ENCODE measurements around the gene MS4A15.
"Not testable (repeated sequence)": the region's sequence is repeated elsewhere in the genome, so short reads cannot be mapped to it uniquely, and the experiment has no call there.

Gene MS4A15

DNA sequence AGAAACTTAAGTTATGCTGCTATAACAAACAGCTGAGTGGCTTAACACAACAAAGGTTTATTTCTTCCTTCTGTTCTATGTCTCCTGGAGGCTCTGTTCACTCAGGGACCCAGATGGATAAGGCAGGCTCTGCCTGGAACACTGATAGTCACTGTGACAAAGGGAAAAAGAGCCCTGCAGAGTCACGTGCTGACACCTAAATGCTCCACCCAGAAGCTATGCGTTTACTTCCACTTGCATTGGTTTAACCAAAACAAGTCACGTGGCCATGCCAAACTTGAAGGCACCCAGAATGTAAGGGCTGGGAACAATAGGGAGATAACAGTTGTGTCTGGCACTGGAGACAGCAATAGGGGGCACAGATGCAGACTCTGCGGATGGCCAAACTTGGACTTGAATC lies 3.4 kb upstream of the MS4A15 start:
- DNase-seq (ENCODE audit: low read depth in 2 of 2): no peak

DNA sequence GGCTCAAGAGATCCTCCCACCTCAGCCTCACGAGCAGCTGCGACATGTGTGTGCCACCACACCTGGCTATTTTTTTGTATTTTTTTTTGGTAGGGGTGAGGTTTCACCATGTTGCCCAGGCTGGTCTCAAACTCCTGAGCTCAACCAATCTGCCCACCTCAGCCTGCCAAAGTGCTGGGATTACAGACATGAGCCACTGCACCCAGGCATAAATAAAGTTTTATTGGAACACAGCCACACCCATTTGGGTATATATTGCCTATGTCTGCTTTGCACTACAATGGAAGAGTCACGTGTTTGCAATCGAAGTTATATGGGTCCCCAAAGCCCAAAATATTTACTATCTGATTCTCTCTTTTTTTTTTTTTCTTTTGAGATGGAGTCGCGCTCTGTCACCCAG lies 1.8 kb upstream of the MS4A15 start:
- DNase-seq (ENCODE audit: low read depth in 2 of 2): no peak

- DNase-seq (ENCODE audit: low read depth in 2 of 2): no peak
Observed at GRCh38 chr11:60757231-60757800, 649 bp downstream of the MS4A15 start.

DNA sequence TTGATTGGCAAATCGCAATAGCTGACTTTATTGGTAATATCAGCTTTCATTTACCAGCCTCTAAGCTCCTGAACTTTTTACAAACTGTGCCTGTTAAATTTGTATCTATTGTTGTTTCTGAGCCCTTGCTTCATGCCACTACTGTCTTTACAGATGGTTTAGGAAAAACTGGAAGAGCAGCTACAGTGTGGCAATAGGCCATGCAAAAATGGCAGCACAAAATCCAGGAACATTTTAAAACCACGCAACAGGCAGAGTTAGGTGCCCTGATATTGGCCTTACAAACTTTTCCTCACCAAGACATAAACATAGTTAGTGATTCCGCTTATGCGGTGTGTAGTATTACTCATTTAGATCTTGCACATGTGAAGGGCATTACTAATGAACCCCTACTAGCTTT lies 2.0 kb downstream of the MS4A15 start:
- not testable (repeated sequence) for DNase-seq (ENCODE audit: low read depth in 2 of 2)

GRCh38 chr11:60759438-60760225 lies 3.0 kb downstream of the MS4A15 start:
- DNase-seq (ENCODE audit: low read depth in 2 of 2): not testable (repeated sequence)

GRCh38 chr11:60761436-60762190 lies 4.9 kb downstream of the MS4A15 start:
- DNase-seq (ENCODE audit: low read depth in 2 of 2): no peak

DNA sequence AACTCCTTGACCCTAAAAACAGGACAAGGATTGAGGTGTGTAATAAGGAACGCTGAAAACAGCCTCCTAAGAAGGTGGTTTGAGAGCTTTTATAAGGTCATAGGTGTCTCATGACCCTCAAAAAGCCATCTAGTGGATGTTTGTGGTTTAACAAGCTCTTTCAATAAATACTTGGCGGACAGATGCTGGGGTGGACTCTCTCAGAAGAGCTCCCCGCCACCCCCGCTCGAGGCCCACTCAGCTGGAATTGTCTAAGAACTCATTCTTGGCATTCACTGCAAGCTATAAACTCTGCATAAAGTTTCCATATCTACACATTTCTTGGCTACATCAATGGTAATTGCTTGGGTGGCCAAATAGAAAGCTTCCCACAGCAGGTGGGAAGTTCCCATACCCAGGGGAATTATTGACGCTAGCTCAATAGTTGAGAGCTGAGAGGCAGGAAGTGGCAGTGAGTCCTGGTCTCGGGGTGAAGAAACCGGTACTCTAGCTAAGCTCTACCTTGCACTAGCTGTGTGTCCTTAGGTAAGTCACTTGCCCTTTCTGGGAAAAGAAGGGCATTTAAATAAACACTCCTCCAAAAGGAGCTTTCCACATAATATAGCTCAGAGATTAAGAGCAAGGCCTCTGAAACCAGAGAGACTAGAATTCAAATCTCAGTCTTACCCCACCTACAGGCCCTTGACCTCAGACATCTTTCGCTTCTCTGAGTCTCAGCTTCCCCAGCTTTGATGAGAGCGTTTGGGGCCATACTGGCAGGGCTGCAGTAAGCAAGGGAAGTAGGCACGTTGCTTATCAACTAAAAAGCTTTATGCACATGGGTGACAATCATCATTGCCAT lies 6.4 kb downstream of the MS4A15 start:
- no peak for DNase-seq (ENCODE audit: low read depth in 2 of 2)

DNA sequence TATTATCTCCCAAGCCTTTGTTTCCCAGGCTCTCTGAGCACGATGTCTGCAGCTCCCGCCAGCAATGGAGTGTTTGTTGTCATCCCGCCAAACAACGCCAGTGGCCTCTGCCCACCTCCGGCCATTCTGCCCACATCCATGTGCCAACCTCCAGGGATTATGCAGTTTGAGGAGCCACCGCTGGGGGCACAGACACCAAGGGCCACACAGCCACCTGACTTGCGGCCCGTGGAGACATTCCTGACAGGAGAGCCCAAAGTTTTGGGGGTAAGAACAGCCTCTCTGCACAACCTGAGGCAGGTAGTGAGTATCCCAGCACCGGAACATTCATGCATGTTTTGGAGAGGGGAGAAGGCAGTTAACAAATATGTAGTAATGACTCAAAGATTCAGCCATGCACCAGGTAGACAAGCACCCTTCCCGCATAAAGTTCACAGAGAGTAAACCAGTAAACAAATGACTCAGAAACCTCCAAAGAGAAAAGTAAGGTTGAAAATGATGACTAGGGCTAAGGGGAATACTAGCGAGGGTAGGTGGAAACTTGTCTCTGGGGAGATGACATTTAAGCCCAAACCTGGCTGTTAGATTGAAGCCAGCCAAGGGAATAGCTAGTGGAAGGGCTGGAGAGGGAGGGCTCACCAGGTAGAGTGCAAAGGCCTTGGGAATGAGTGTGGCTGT lies 7.2 kb downstream of the MS4A15 start:
- DNase-seq (ENCODE audit: low read depth in 2 of 2): no peak

- no peak for DNase-seq (ENCODE audit: low read depth in 2 of 2)
Observed at GRCh38 chr11:60764879-60765278, 8.2 kb downstream of the MS4A15 start.

DNA sequence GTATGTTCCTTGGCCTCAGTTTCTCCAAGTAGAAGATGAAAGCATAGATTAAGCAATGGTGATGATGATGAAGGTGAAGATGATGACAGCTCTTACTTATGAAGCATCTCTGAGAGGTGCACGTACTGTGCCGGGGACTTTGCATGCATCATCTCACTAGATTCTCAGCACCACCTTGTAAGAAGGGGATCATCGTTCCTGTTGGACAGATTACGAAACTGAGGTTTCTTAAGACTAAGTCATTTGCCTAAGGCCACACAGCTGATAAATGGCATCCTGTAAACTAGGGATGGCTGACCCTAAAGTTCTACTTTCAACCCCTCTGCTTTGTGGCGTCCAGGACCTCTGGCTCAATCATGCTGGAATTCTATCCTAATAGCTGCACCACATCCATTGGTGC lies 8.7 kb downstream of the MS4A15 start:
- no peak for DNase-seq (ENCODE audit: low read depth in 2 of 2)

- DNase-seq (ENCODE audit: low read depth in 2 of 2): no peak
Observed at GRCh38 chr11:60766547-60766946, 9.9 kb downstream of the MS4A15 start.

GRCh38 chr11:60767388-60767811 lies 10.7 kb downstream of the MS4A15 start:
- DNase-seq (ENCODE audit: low read depth in 2 of 2): peak in 1 of 2 donors; percentile 14

GRCh38 chr11:60768202-60768601 lies 11.5 kb downstream of the MS4A15 start:
- DNase-seq (ENCODE audit: low read depth in 2 of 2): no peak

DNA sequence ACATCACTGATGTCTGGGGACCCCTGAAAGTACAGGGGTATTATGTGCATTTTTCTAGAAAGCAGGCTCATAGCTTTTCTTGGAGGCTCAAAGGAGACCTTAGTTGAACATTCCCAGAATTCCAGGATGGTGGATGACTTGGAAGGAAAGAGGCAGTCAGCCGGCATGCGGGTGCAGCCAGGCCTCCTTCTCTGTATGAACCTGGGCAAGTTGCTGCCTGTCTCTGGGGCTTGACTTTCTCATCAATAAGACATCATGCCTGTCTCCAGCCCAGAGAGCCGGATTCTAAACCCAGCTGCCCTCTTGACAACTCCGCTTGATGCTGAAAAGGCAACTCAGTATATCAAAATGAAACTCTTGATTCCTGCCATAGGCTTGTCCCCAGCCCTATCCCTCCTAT lies 12.6 kb downstream of the MS4A15 start:
- DNase-seq (ENCODE audit: low read depth in 2 of 2): no peak

DNA sequence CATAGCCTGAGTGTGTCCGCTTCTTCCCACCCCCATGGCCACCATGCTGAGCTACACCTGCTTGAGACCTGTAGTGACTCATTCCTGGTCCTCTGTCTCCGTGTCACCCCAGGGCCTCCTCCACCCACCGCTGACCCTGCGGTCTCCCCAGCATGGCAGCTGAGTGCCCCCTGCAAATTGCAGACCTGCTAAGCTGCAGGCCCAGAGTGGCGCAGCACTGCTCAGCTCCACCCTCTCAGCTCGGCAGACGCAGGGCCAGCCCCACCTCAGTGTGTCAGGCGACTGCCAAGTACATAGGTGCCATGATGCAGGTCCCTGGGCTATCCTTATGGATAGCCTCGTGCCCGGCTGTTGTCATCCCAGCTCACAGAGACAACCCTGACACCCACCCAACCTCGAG lies 13.1 kb downstream of the MS4A15 start:
- no peak for DNase-seq (ENCODE audit: low read depth in 2 of 2)

GRCh38 chr11:60771146-60771545 lies 14.5 kb downstream of the MS4A15 start:
- DNase-seq (ENCODE audit: low read depth in 2 of 2): no peak

GRCh38 chr11:60771879-60772525 lies 15.3 kb downstream of the MS4A15 start:
- no peak for DNase-seq (ENCODE audit: low read depth in 2 of 2)

GRCh38 chr11:60772666-60773065 lies 16.0 kb downstream of the MS4A15 start:
- no peak for DNase-seq (ENCODE audit: low read depth in 2 of 2)

DNA sequence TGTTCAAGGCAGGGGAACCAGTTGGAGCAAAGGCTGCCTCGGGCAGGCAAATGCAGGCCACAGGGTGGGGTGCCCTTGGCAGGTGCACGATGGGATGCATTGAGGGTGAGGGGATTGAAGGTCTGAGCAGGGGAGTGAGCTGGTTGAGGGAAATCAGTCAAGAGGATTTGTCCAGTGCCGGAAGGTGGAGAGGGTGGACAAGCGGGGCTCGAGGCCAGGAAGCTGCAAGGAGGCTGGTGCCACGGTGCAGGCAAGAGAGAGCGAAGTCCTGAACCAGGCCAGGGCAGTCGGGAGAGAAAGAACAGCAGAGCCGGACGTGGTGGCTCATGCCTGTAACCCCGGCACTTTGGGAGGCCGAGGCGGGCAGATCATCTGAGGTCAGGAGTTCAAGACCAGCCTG lies 18.1 kb downstream of the MS4A15 start:
- no peak for DNase-seq (ENCODE audit: low read depth in 2 of 2)

GRCh38 chr11:60775420-60775961 lies 18.8 kb downstream of the MS4A15 start:
- DNase-seq (ENCODE audit: low read depth in 2 of 2): peak; percentile 42 to 81

- no peak for DNase-seq (ENCODE audit: low read depth in 2 of 2)
Observed at GRCh38 chr11:60776167-60776566, 19.5 kb downstream of the MS4A15 start.
